ENCODE results near the gene CNBD2.

GRCh38 chr20:36055145-36055544 is 86.8 kb downstream of the CNBD2 start:
- TF ChIP-seq CTCF (IDR thresholded peaks at IDR 0.05; ENCODE audit: insufficient read depth, low read depth, low read length) (no peak), EZH2 (IDR thresholded peaks at IDR 0.05; ENCODE audit: insufficient read depth, low read length) (no peak)
